Naive thymus-derived CD4-positive, alpha-beta T cell (primary cell): ENCODE results near the gene RBMS1. TPM values are rescaled to one million over a fixed set of nuclear protein-coding genes. Genes with fewer than 3 reads are reported as not detected.

Experiments used
- ATAC-seq: fragments of 150-1000 bp; cut with Tn5 transposase; 2 replicates; pipeline ENCODE4 v1.10.0; 2021; ENCODE audit warnings: mild to moderate bottlenecking, moderate library complexity
- CTCF ChIA-PET: fragments of 350-600 bp; sonication (Branson Sonifier 250); formaldehyde crosslinking; loops from one replicate; lab custom pipeline; 2021; ENCODE audit warnings: antibody characterized with exemption; lab: Charles Lee
- POLR2A ChIA-PET: fragments of 350-600 bp; sonication (Branson Sonifier 250); formaldehyde crosslinking; loops from one replicate; lab custom pipeline; 2021; ENCODE audit warnings: antibody characterized with exemption, inconsistent platforms; lab: Charles Lee
- DNase-seq, 9 donors: peaks; one replicate each; pipeline versions ENCODE4 v3.0.0 to v3.0.0-alpha.2; 2020 to 2022; ENCODE audit warnings: mixed read lengths in 1 of 9
- H3K27ac ChIP-seq: one replicate; pipeline ENCODE4 v1.7.0; 2013; ENCODE audit warnings: mild to moderate bottlenecking, low read depth, low read length, moderate library complexity
- H3K27me3 ChIP-seq, 2 donors: one replicate each; pipeline ENCODE4 v1.7.0; 2013; ENCODE audit warnings: low read length in 2 of 2, mild to moderate bottlenecking in 2 of 2, moderate library complexity in 2 of 2; ENCODE audit not compliant: control insufficient read depth in 2 of 2, insufficient read depth in 2 of 2
- H3K36me3 ChIP-seq, 3 experiments: 1 replicate in 2 of 3; 2 replicates in 1 of 3; pipeline ENCODE4 v1.7.0; 2013; ENCODE audit warnings: low read length in 3 of 3, mild to moderate bottlenecking in 3 of 3, moderate library complexity in 1 of 3; ENCODE audit not compliant: insufficient read depth in 3 of 3, control insufficient read depth in 2 of 3
- H3K4me1 ChIP-seq, 2 donors: one replicate each; pipeline ENCODE4 v1.7.0; 2013; ENCODE audit warnings: low read length in 2 of 2, mild to moderate bottlenecking in 2 of 2, moderate library complexity in 1 of 2; ENCODE audit not compliant: control insufficient read depth in 2 of 2, insufficient read depth in 2 of 2
- H3K4me3 ChIP-seq: 2 replicates; pipeline ENCODE4 v1.7.0; 2013; ENCODE audit warnings: mild to moderate bottlenecking, low read length
- H3K9me3 ChIP-seq, 3 experiments: 1 replicate in 2 of 3; 2 replicates in 1 of 3; pipeline ENCODE4 v1.7.0; 2013; ENCODE audit warnings: low read length in 3 of 3; ENCODE audit not compliant: control insufficient read depth in 2 of 3
- H3K27ac Mint-ChIP-seq, 9 donors: one replicate each; pipeline ENCODE4 v1.8.0; 2020 to 2022; ENCODE audit warnings: mixed read lengths in 9 of 9, mild to moderate bottlenecking in 8 of 9, moderate library complexity in 5 of 9, inconsistent platforms in 2 of 9
- H3K27me3 Mint-ChIP-seq, 5 donors: one replicate each; pipeline ENCODE4 v1.8.0; 2021 to 2022; ENCODE audit warnings: mixed read lengths in 5 of 5, mild to moderate bottlenecking in 1 of 5
- H3K36me3 Mint-ChIP-seq, 5 donors: one replicate each; pipeline ENCODE4 v1.8.0; 2020 to 2022; ENCODE audit warnings: mixed read lengths in 5 of 5, mild to moderate bottlenecking in 3 of 5, inconsistent platforms in 1 of 5
- H3K4me1 Mint-ChIP-seq, 7 donors: one replicate each; pipeline ENCODE4 v1.8.0; 2020 to 2022; ENCODE audit warnings: mixed read lengths in 7 of 7, mild to moderate bottlenecking in 3 of 7, inconsistent platforms in 1 of 7
- H3K4me3 Mint-ChIP-seq, 10 donors: one replicate each; pipeline ENCODE4 v1.8.0; 2020 to 2022; ENCODE audit warnings: mild to moderate bottlenecking in 10 of 10, mixed read lengths in 10 of 10, moderate library complexity in 6 of 10, inconsistent platforms in 2 of 10
- H3K9me3 Mint-ChIP-seq, 11 donors: one replicate each; pipeline ENCODE4 v1.8.0; 2020 to 2022; ENCODE audit warnings: mixed read lengths in 11 of 11, mild to moderate bottlenecking in 4 of 11, inconsistent platforms in 1 of 11, moderate library complexity in 1 of 11
- intact Hi-C, 2 donors: fragments of 100-400 bp; cut with micrococcal nuclease; formaldehyde crosslinking; loops; one replicate each; pipeline ENCODE4 v1.15.1; 2023
- polyA plus RNA-seq, 2 donors: library from polyadenylated mRNA; unstranded; fragments of 300-500 nt; fragmentation: Illumina TruSeq; gene quantifications; one replicate each; pipeline ENCODE4 v1.2.3, GENCODE V29; 2021
- total RNA-seq, 6 experiments: library from RNA in 5 of 6; stranded (reverse) in 5 of 6; gene quantifications; 1 replicate in 5 of 6; 2 replicates in 1 of 6; pipeline ENCODE4 v1.2.3 and lab custom pipeline; 2021 to 2026

RBMS1 gene
- total and polyA plus RNA-seq, 7 experiments from 2014 or later: 74.4 to 137 (median 119) TPM

DNA sequence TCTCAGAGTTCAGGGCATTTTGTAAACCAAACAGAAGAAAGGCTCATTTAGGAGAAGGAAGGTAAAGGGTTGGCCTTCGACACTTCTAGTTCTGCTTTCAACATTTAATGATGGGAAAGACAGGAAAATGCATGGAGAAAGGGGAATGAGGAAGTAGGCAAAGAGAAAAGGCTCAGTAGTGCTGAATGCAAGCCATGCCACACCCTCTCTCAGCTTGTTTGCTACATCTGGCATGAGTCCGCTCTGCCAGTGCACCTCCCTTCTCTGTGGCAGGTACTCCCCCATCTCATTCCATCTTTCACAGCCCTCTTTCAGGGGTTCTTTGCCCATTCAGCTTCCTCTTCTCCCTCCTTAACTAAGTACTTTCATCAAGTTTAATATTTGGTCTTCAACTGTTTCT is 172.6 kb downstream of the RBMS1 start:
- peaks cover 9 to 43% of the 10 kb centered on the region in 2 donors for H3K4me1 ChIP-seq
- ATAC-seq (no peak), DNase-seq (no peak)
- no peaks in the 10 kb centered on the region for H3K27me3 ChIP-seq
- Mint-ChIP-seq H3K36me3 (peaks cover 0 to 23% (median 8%) of the 10 kb centered on the region in 5 donors), H3K4me1 (peaks cover 38 to 100% (median 90%) of the 10 kb centered on the region in 7 donors), H3K27me3 (no peaks in the 10 kb centered on the region), H3K27ac (peak overlapping the region in 4 of 9 donors; percentile 43 to 76 (median 58)), H3K9me3 (peaks cover 0 to 1% (median 0%) of the 10 kb centered on the region in 11 donors), H3K4me3 (peak overlapping the region in 2 of 10 donors; percentile 23 to 40)
- no peaks in the 10 kb centered on the region for H3K9me3 ChIP-seq
- ChIA-PET CTCF (interaction anchor here (1.3 to 5.2 kb wide), 3 partner anchors 33 to 674 kb away, joined by 3 to 32 read pairs (median 4); no protein-coding TSS in a partner anchor), POLR2A (no interaction called here)
- H3K4me3 ChIP-seq: no peak overlapping the region
- intact Hi-C loops: loop anchor here (5.0 kb wide), 2 partner anchors 651 to 741 kb away; no protein-coding TSS in a partner anchor
- no peaks in the 10 kb centered on the region for H3K36me3 ChIP-seq
- no peak overlapping the region for H3K27ac ChIP-seq

DNA sequence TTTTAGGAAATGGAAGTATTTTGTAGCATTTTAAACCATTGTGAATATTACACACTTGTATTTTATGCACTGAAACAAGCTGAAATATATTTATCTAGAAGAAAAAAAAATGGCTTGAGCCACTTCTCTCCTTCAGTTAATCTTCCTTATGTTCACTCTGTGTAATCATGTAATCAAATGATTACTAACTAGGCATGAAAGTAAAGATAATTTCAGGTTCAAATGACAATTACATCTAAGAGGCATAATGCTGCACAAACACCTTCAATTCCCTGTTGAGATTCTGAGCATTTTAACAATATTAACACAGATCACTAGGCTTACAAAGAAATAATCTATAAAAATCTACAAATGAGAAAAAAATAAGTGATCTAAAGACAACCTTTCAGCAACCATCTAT is 173.9 kb downstream of the RBMS1 start:
- Histone ChIP-seq H3K9me3 (no peaks in the 10 kb centered on the region), H3K4me1 (peaks cover 5 to 33% of the 10 kb centered on the region in 2 donors), H3K4me3 (no peak overlapping the region), H3K27ac (no peak overlapping the region), H3K27me3 (no peaks in the 10 kb centered on the region), H3K36me3 (peaks cover 0 to 4% (median 0%) of the 10 kb centered on the region in 3 experiments)
- intact Hi-C loops: loop anchor here (2.0 to 5.0 kb wide), 4 partner anchors 13 to 743 kb away; no protein-coding TSS in a partner anchor
- DNase-seq: no peak
- H3K36me3 Mint-ChIP-seq: peaks cover 0 to 30% (median 9%) of the 10 kb centered on the region in 5 donors
- H3K4me1 Mint-ChIP-seq: peaks cover 25 to 99% (median 90%) of the 10 kb centered on the region in 7 donors
- ChIA-PET POLR2A (no interaction called here), CTCF (interaction anchor here (0.7 to 1.3 kb wide), 2 partner anchors 650 to 675 kb away, joined by 3 read pairs; no protein-coding TSS in a partner anchor)
- H3K4me3 Mint-ChIP-seq: peak overlapping the region in 1 of 10 donors; percentile 15
- H3K27me3 Mint-ChIP-seq: no peaks in the 10 kb centered on the region
- H3K9me3 Mint-ChIP-seq: peaks cover 0 to 1% (median 0%) of the 10 kb centered on the region in 11 donors
- H3K27ac Mint-ChIP-seq: peak overlapping the region in 2 of 9 donors; percentile 58 to 59
- ATAC-seq: no peak

DNA sequence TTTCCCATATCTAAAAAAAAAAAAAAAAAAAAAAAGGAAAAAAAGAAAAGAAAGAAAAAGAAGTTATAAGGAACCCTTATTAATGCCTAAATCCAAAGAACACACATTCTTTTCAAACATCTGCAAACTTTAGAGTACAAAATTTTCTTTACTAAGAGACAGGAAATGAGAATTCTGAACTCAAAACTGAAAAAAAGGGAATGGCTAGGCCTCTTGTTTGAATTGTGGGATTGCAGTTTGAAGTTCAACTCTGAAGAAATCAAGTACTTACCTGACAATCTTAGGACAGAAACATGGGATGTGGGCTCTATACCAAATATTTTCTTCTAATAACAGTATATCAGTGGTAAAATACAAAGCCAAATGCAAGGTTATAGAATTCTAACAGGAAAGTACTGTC is 175.4 kb downstream of the RBMS1 start:
- ChIA-PET CTCF (no interaction called here), POLR2A (interaction anchor here (0.7 to 1.0 kb wide), 3 partner anchors 10 to 821 kb away, joined by 3 read pairs; no protein-coding TSS in a partner anchor)
- Mint-ChIP-seq H3K4me1 (peaks cover 22 to 97% (median 82%) of the 10 kb centered on the region in 7 donors), H3K27ac (no peak overlapping the region), H3K4me3 (no peak overlapping the region), H3K9me3 (no peaks in the 10 kb centered on the region), H3K27me3 (no peaks in the 10 kb centered on the region), H3K36me3 (peaks cover 0 to 34% (median 9%) of the 10 kb centered on the region in 5 donors)
- intact Hi-C loops: loop anchor here in 1 of 2 donors (2.0 kb wide), 2 partner anchors 13 to 15 kb away; no protein-coding TSS in a partner anchor
- DNase-seq (no peak), ATAC-seq (no peak)
- Histone ChIP-seq H3K27me3 (no peaks in the 10 kb centered on the region), H3K9me3 (no peaks in the 10 kb centered on the region), H3K4me1 (peaks cover 5 to 25% of the 10 kb centered on the region in 2 donors), H3K27ac (no peak overlapping the region), H3K36me3 (peaks cover 0 to 4% (median 2%) of the 10 kb centered on the region in 3 experiments), H3K4me3 (no peak overlapping the region)

DNA sequence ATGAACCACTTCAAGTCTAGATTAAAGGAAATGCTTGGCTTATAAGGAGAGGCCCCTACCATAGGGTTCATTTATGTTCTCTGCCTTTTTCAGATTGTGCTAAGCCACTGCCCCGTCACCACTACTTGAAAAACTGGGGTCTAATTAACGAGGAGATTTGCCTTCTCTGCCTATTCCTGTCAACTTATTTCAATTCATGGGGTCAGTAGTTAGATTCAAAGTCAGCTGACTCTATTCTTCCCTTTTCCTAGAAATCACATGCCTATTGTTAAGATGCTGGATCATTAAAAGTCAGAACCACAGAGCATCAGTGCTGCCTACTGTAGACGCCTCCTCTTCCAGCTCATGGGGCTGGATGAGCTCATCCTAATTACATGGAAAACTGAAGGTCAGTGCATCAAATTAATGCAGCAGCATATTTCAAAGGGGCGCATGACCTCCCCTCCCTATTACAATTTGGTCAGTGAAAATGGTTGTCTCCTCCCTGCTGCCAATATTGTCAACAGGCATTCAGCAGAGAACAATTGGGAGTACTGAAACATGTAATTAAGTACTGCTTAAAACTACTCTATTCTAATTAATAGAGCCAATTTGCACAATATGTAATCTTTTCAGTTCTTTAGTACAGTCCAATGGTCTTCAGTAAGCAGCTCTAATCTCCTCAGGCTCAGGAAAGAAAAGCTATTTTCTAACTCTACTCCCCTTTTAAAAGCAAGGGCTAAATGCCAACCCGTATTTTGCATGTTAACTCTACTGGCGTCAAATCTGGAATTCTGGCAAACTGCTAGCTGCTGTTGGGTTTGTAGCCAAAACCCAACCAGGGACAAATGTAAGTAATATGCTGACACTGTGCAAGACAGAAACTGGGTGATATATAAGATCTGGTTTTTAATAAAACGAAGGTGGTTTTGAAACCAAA is 176.2 kb downstream of the RBMS1 start:
- intact Hi-C loops: loop anchor here in 1 of 2 donors (2.0 kb wide), 2 partner anchors 13 to 15 kb away; no protein-coding TSS in a partner anchor
- Histone ChIP-seq H3K27ac (no peak overlapping the region), H3K27me3 (no peaks in the 10 kb centered on the region), H3K36me3 (peaks cover 0 to 6% (median 4%) of the 10 kb centered on the region in 3 experiments), H3K9me3 (no peaks in the 10 kb centered on the region), H3K4me1 (peaks cover 5 to 17% of the 10 kb centered on the region in 2 donors), H3K4me3 (no peak overlapping the region)
- ChIA-PET POLR2A (interaction anchor here (0.8 to 1.0 kb wide), 2 partner anchors 11 to 100 kb away, joined by 3 read pairs; no protein-coding TSS in a partner anchor), CTCF (no interaction called here)
- Mint-ChIP-seq H3K27ac (peak overlapping the region in 3 of 9 donors; percentile 45 to 74 (median 46)), H3K4me1 (peaks cover 15 to 94% (median 75%) of the 10 kb centered on the region in 7 donors), H3K36me3 (peaks cover 0 to 34% (median 9%) of the 10 kb centered on the region in 5 donors), H3K9me3 (no peaks in the 10 kb centered on the region), H3K27me3 (no peaks in the 10 kb centered on the region), H3K4me3 (peak overlapping the region in 1 of 10 donors; percentile 20)
- ATAC-seq (no peak), DNase-seq (no peak)

DNA sequence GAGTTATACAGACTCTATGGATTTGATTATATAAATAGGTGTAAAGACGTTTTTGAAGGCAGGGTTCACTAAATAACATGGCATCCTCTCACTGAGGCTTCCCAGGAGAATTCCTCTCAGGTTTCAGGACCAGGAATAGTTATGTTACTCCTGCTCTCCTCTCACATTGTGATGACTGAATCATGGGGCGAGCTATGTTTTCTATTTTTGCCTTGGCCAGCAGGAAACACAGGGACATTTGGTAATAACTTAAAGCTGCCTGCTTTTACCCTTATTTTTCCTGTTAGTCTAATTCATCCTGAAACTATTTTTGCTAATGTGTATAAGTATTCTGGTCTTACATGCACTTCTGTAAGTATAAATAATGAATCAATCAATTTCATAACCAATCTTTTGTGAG is 178.3 kb downstream of the RBMS1 start:
- Mint-ChIP-seq H3K4me1 (peaks cover 0 to 78% (median 58%) of the 10 kb centered on the region in 7 donors), H3K27me3 (no peaks in the 10 kb centered on the region), H3K9me3 (no peaks in the 10 kb centered on the region), H3K4me3 (no peak overlapping the region), H3K27ac (peak overlapping the region in 3 of 9 donors; percentile 45 to 77 (median 47)), H3K36me3 (peaks cover under 1 to 34% (median 14%) of the 10 kb centered on the region in 5 donors)
- intact Hi-C loops: no loop called here
- ATAC-seq (no peak), DNase-seq (no peak)
- Histone ChIP-seq H3K27me3 (no peaks in the 10 kb centered on the region), H3K4me3 (no peak overlapping the region), H3K36me3 (peaks cover 0 to 13% (median 4%) of the 10 kb centered on the region in 3 experiments), H3K4me1 (peaks cover 0 to 9% of the 10 kb centered on the region in 2 donors), H3K9me3 (no peaks in the 10 kb centered on the region), H3K27ac (no peak overlapping the region)
- CTCF ChIA-PET: interaction anchor here (0.9 kb wide), 1 partner anchor 9 kb away, joined by 5 read pairs; no protein-coding TSS in a partner anchor
- POLR2A ChIA-PET: no interaction called here

DNA sequence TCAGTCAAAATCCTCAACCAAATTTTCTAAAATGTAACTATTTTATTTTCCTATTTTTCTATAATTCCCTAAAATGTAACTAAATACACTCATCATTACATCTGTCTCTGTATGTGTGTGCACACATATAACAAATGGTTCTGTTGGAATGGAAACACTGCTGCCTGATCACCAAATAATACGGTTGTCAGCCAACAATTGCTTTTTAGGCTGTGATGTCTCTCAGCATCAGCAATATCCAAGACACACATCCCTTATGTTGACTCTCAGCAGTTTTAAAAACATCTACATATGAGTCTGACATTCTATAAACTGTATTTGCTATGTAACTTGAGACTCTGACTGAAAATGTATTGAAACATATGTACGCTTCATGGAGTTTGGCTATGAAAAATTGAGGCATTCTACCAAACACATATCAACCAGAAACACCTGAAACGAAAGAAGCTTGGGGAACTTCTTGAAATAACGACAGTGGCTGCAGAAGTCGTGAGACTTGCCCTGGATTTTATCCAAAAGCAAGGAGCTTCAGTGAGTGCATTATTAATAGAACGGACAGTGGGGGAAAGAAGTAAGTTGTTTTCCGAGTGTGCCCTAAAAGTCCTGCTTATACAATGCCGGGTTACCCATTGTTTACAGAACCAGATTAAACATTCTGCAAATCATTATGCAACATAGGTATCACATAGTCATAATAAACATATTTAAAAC is 183.3 kb downstream of the RBMS1 start:
- ATAC-seq (no peak), DNase-seq (no peak)
- POLR2A ChIA-PET: no interaction called here
- Histone ChIP-seq H3K9me3 (no peaks in the 10 kb centered on the region), H3K4me3 (no peak overlapping the region), H3K27ac (no peak overlapping the region), H3K36me3 (peaks cover 0 to 34% (median 2%) of the 10 kb centered on the region in 3 experiments), H3K4me1 (no peaks in the 10 kb centered on the region), H3K27me3 (no peaks in the 10 kb centered on the region)
- intact Hi-C loops: no loop called here
- Mint-ChIP-seq H3K36me3 (peaks cover 6 to 49% (median 21%) of the 10 kb centered on the region in 5 donors), H3K4me1 (peaks cover 0 to 63% (median 33%) of the 10 kb centered on the region in 7 donors), H3K4me3 (no peak overlapping the region), H3K27me3 (no peaks in the 10 kb centered on the region), H3K9me3 (no peaks in the 10 kb centered on the region), H3K27ac (no peak overlapping the region)
- CTCF ChIA-PET: interaction anchor here (0.6 kb wide), 1 partner anchor 101 kb away, joined by 3 read pairs; no protein-coding TSS in a partner anchor
